Gastroesophageal sphincter (tissue), 4 donors: ENCODE data around the gene SLC27A2. TPM values are rescaled to one million over a fixed set of nuclear protein-coding genes. Genes with fewer than 3 reads are reported as not detected.

ENCODE experiments used
- ATAC-seq: fragments of 150-250 bp; one replicate; pipeline ENCODE4 v1.9.1; 2016; ENCODE audit warnings: mild to moderate bottlenecking, moderate library complexity
- H3K27ac ChIP-seq, 4 donors: fragments of 200-600 bp; sonication (generic) in 3 of 4; 1 replicate in 3 of 4; 2 replicates in 1 of 4; pipeline ENCODE4 v1.5.1; 2016 to 2019
- H3K27me3 ChIP-seq: fragments of 200-600 bp; sonication (generic); one replicate; pipeline ENCODE4 v1.5.1; 2019
- H3K36me3 ChIP-seq, 2 donors: fragments of 200-600 bp; sonication (generic); one replicate each; pipeline ENCODE4 v1.5.1; 2019; ENCODE audit warnings: control low read depth in 1 of 2
- H3K4me1 ChIP-seq, 3 donors: fragments of 200-600 bp; sonication (generic); 1 replicate in 2 of 3; 2 replicates in 1 of 3; pipeline ENCODE4 v1.5.1; 2016 to 2019; ENCODE audit warnings: control low read depth in 2 of 3
- H3K4me3 ChIP-seq, 2 donors: fragments of 200-600 bp; sonication (generic); one replicate each; pipeline ENCODE4 v1.5.1; 2019; ENCODE audit warnings: mild to moderate bottlenecking in 1 of 2, moderate library complexity in 1 of 2
- H3K9me3 ChIP-seq, 3 donors: fragments of 200-600 bp; sonication (generic); one replicate each; pipeline ENCODE4 v1.5.1; 2017 to 2019; ENCODE audit warnings: control low read depth in 2 of 3
- CTCF ChIP-seq, 4 experiments: fragments of 200-600 bp in 2 of 4; fragments of 450-650 bp in 2 of 4; sonication (generic) in 1 of 4; IDR thresholded peaks; one replicate each; pipeline ENCODE4 v1.5.1; 2017 to 2019; ENCODE audit warnings: antibody characterized with exemption in 4 of 4, mild to moderate bottlenecking in 2 of 4, moderate library complexity in 2 of 4
- EP300 ChIP-seq: sonication (generic); formaldehyde crosslinking; IDR thresholded peaks from one replicate; pipeline ENCODE4 v1.6.1; 2017; ENCODE audit warnings: antibody characterized with exemption, mild to moderate bottlenecking
- POLR2A ChIP-seq, 2 donors: fragments of 450-650 bp; IDR thresholded peaks; one replicate each; pipeline ENCODE4 v1.6.1; 2017; ENCODE audit warnings: antibody characterized with exemption in 2 of 2, mild to moderate bottlenecking in 2 of 2, moderate library complexity in 1 of 2
- POLR2AphosphoS5 ChIP-seq: sonication (generic); formaldehyde crosslinking; IDR thresholded peaks from one replicate; pipeline ENCODE4 v1.6.1; 2017; ENCODE audit warnings: antibody characterized with exemption
- WGBS, 2 donors: methylation state at CpG; one replicate each; pipeline ENCODE4 v1.1.5; 2018; ENCODE audit warnings: low coverage in 1 of 2; 5-methylcytosine and 5-hydroxymethylcytosine counted together
- total RNA-seq, 4 donors: library from RNA; depleted of rRNA; stranded (reverse); fragments of >200 nt; gene quantifications; one replicate each; pipeline ENCODE4 v1.1.0, GENCODE V29; 2016

The SLC27A2 gene
- total RNA-seq, 4 donors from 2014 or later, result 0.13 to 0.22 TPM; not detected in 2

GRCh38 chr15:50256188-50257041, 74.4 kb downstream of the SLC27A2 start:
- H3K4me3 ChIP-seq, result no peak overlapping the region
- no peaks in the 10 kb centered on the region for H3K36me3 ChIP-seq
- no peak overlapping the region for H3K27ac ChIP-seq
- no peak for ATAC-seq
- H3K9me3 ChIP-seq, result no peaks in the 10 kb centered on the region
- TF ChIP-seq POLR2A (IDR thresholded peaks at IDR 0.05) (no peak), POLR2AphosphoS5 (no peak), EP300 (no peak), CTCF (IDR thresholded peaks at IDR 0.05) (no peak)
- 51 to 59% methylated on average over 4 to 5 of the region's 5 CpGs for WGBS, 2 donors
- peaks cover 12% of the 10 kb centered on the region for H3K27me3 ChIP-seq
- H3K4me1 ChIP-seq, result no peaks in the 10 kb centered on the region

- TF ChIP-seq EP300, result no peak
- TF ChIP-seq POLR2A (IDR thresholded peaks at IDR 0.05), result no peak
- no peak for TF ChIP-seq CTCF (IDR thresholded peaks at IDR 0.05)
- TF ChIP-seq POLR2AphosphoS5, result no peak
- no peak for ATAC-seq
Observed at GRCh38 chr15:50257332-50257731, 75.3 kb downstream of the SLC27A2 start.

GRCh38 chr15:50257924-50258323, 75.9 kb downstream of the SLC27A2 start:
- Histone ChIP-seq H3K4me3 (no peak overlapping the region), H3K4me1 (no peaks in the 10 kb centered on the region), H3K27me3 (no peaks in the 10 kb centered on the region), H3K27ac (no peak overlapping the region), H3K36me3 (no peaks in the 10 kb centered on the region), H3K9me3 (no peaks in the 10 kb centered on the region)
- TF ChIP-seq EP300 (no peak), POLR2AphosphoS5 (no peak), CTCF (IDR thresholded peaks at IDR 0.05) (no peak), POLR2A (IDR thresholded peaks at IDR 0.05) (no peak)
- no peak for ATAC-seq
- 80 to 83% methylated on average over 3 of the region's 3 CpGs for WGBS, 2 donors

More at GRCh38 chr15:50257332-50257731, 75.3 kb downstream of the SLC27A2 start:
- no peaks in the 10 kb centered on the region for H3K4me1 ChIP-seq
- no peaks in the 10 kb centered on the region for H3K36me3 ChIP-seq
- no peaks in the 10 kb centered on the region for H3K9me3 ChIP-seq
- H3K4me3 ChIP-seq, result no peak overlapping the region
- H3K27me3 ChIP-seq, result peaks cover 5% of the 10 kb centered on the region
- H3K27ac ChIP-seq, result no peak overlapping the region
- 79 to 100% methylated on average over 2 of the region's 8 CpGs for WGBS, 2 donors

- Histone ChIP-seq H3K9me3 (no peaks in the 10 kb centered on the region), H3K27ac (no peak overlapping the region), H3K36me3 (no peaks in the 10 kb centered on the region), H3K4me3 (no peak overlapping the region), H3K4me1 (no peaks in the 10 kb centered on the region), H3K27me3 (no peaks in the 10 kb centered on the region)
- TF ChIP-seq POLR2AphosphoS5 (no peak), EP300 (no peak), CTCF (IDR thresholded peaks at IDR 0.05) (no peak), POLR2A (IDR thresholded peaks at IDR 0.05) (no peak)
- 82 to 89% methylated on average over 1 to 5 of the region's 5 CpGs for whole genome bisulfite sequencing, 2 donors
- no peak for ATAC-seq
Observed at GRCh38 chr15:50259276-50259675, 77.3 kb downstream of the SLC27A2 start.

GRCh38 chr15:50260969-50261496, 79.0 kb downstream of the SLC27A2 start:
- no peaks in the 10 kb centered on the region for H3K36me3 ChIP-seq
- H3K27ac ChIP-seq, result no peak overlapping the region
- no peak for ATAC-seq
- H3K4me3 ChIP-seq, result no peak overlapping the region
- TF ChIP-seq EP300 (no peak), CTCF (IDR thresholded peaks at IDR 0.05) (no peak), POLR2A (IDR thresholded peaks at IDR 0.05) (no peak), POLR2AphosphoS5 (no peak)
- no peaks in the 10 kb centered on the region for H3K9me3 ChIP-seq
- WGBS, 2 donors, result 80 to 94% methylated on average over 2 of the region's 2 CpGs
- H3K27me3 ChIP-seq, result peaks cover 9% of the 10 kb centered on the region
- no peaks in the 10 kb centered on the region for H3K4me1 ChIP-seq
